GM12891 (cell line): ENCODE measurements around the gene GFRA4.

Experiments used
- POLR2AphosphoS5 ChIP-seq: IDR thresholded peaks from 2 replicates; pipeline ENCODE4 v1.6.1; 2011; ENCODE audit warnings: low read depth, low read length, control low read depth
- TAF1 ChIP-seq: IDR thresholded peaks from 2 replicates; pipeline ENCODE4 v1.6.1; 2011; ENCODE audit warnings: low read depth, low read length, control low read depth

DNA sequence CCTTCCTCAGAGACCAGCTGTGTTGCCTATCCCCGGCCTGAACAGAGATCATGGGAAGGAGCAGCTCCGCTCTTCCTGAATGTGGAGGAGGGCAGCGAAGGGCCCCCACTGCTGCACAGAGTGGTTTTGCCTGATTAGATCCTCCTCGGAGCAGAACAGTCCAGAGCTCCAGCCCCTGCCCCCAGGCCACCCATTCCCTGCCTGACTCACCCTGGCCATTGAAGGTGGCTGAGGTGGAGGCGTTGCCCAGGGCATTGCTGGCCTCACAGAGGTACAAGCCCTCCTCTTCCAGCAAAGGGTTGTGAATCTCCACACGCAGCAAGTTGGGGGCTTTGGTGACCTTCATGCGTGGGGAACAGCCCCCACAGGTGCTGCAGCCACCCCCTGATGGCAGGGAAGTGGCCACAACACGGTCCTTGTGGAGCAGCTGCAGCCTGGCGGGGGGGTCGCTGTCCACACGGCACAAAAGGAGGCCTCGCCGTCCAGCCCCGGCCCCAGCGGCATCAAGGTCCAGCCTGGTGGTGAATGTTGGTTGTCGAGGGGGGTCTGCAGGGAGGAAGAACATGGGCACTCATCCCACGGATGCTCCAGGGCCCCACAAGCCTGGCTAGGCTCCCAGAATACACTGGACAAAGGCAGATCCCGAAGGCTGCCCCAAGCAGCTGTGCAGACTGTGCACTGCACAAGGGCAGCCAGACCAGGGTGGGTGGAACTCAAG is 34.5 kb upstream of the GFRA4 start:
- TF ChIP-seq POLR2AphosphoS5, result no peak
- no peak for TF ChIP-seq TAF1
